Nasal cavity respiratory epithelium epithelial cell of viscerocranial mucosa (primary cell): ENCODE data around the gene MGST1. TPM values are rescaled to one million over a fixed set of nuclear protein-coding genes. Genes with fewer than 3 reads are reported as not detected.

ENCODE experiments used
- total RNA-seq: library from RNA; depleted of rRNA; stranded (reverse); fragments of >200 nt; gene quantifications from 2 replicates; pipeline ENCODE4 v1.2.3, GENCODE V29; 2014

MGST1 gene, protein sequence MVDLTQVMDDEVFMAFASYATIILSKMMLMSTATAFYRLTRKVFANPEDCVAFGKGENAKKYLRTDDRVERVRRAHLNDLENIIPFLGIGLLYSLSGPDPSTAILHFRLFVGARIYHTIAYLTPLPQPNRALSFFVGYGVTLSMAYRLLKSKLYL
- 94.7 and 203 TPM in 2 replicates for total RNA-seq

GRCh38 chr12:16347391-16348298 is at the start of gene MGST1:
Gene MGST1 (plus strand): TSS chr12:16347645. CDS start chr12:16354253, 6,608 bp downstream.

Other genes with a start within 250 kb of the MGST1 start
- gene SLC15A5, start 70.0 kb upstream of the MGST1 start, total RNA-seq = 0.07 TPM in 1 of 2 replicates, not detected in the other